GM12878 (cell line): ENCODE data around the gene GIPC3. TPM values are rescaled to one million over a fixed set of nuclear protein-coding genes. Genes with fewer than 3 reads are reported as not detected.

Experiments
- ATAC-seq: fragments of 200-7000 bp; cut with Tn5 transposase; 3 replicates; pipeline ENCODE4 v1.9.1; 2020; ENCODE audit warnings: mild to moderate bottlenecking, moderate library complexity
- Bru-seq: library from RNA; stranded (reverse); fragments of 400-500 nt; gene quantifications from one replicate; lab custom pipeline; 2021; lab: Mats Ljungman, UMichigan
- BruChase-seq, 2 experiments: library from RNA; stranded (reverse); fragments of 400-500 nt; gene quantifications; one replicate each; lab custom pipeline; 2021; lab: Mats Ljungman, UMichigan
- BruUV-seq: library from RNA; stranded (reverse); fragments of 400-500 nt; replicated peaks from 2 replicates; lab custom pipeline; 2021; lab: Mats Ljungman, UMichigan
- CTCF ChIA-PET: fragments of 300-600 bp; sonication (Branson Sonifier 250); formaldehyde crosslinking; extraction: SDS; loops from one replicate; lab custom pipeline; 2021; ENCODE audit warnings: inconsistent platforms; lab: Yijun Ruan, JAX
- POLR2A ChIA-PET: fragments of 350-600 bp; formaldehyde crosslinking; extraction: SDS; loops from one replicate; lab custom pipeline; 2021; ENCODE audit warnings: inconsistent platforms; lab: Charles Lee
- RAD21 ChIA-PET: fragments of 300-600 bp; sonication (Branson Sonifier 250); formaldehyde crosslinking; loops from one replicate; lab custom pipeline; 2023; ENCODE audit warnings: antibody characterized with exemption; ENCODE audit not compliant: unreplicated experiment; lab: Charles Lee
- SMC1A ChIA-PET: fragments of 300-600 bp; sonication (Branson Sonifier 250); formaldehyde crosslinking; loops from one replicate; lab custom pipeline; 2023; ENCODE audit not compliant: unreplicated experiment, uncharacterized antibody; lab: Charles Lee
- DNase-seq: peaks from one replicate; pipeline ENCODE4 v3.0.0-alpha.2; 2011; ENCODE audit warnings: low read depth, low spot score
- FAIRE-seq: peaks from 3 replicates; lab custom pipeline; 2011; peaks lifted over from hg19 to GRCh38; lab: Jason Lieb, UNC
- H2AFZ ChIP-seq: 2 replicates; pipeline ENCODE4 v1.6.0; 2011; ENCODE audit warnings: low read depth, low read length, control low read depth; ENCODE audit not compliant: control insufficient read depth
- H3K27ac ChIP-seq: 2 replicates; pipeline ENCODE4 v1.5.1; 2011; ENCODE audit warnings: control low read depth; ENCODE audit not compliant: control insufficient read depth, insufficient read depth
- H3K27me3 ChIP-seq, 2 experiments: replicated peaks in 1 of 2; 2 replicates each; pipeline versions ENCODE4 v1.6.0 to v1.6.1; 2011; ENCODE audit warnings: low read length in 1 of 2; ENCODE audit not compliant: control insufficient read depth in 2 of 2, insufficient read depth in 2 of 2
- H3K36me3 ChIP-seq, 2 experiments: 2 replicates each; pipeline ENCODE4 v1.5.1; 2011; ENCODE audit warnings: low read length in 1 of 2; ENCODE audit not compliant: control insufficient read depth in 2 of 2, insufficient read depth in 2 of 2
- H3K4me1 ChIP-seq: 2 replicates; pipeline ENCODE4 v1.6.1; 2011; ENCODE audit warnings: mild to moderate bottlenecking, low read length, moderate library complexity, mixed read lengths; ENCODE audit not compliant: control insufficient read depth, insufficient read depth
- H3K4me2 ChIP-seq: 2 replicates; pipeline ENCODE4 v1.6.0; 2011; ENCODE audit warnings: control low read depth; ENCODE audit not compliant: control insufficient read depth, insufficient read depth
- H3K4me3 ChIP-seq: fragments of 200-600 bp; sonication (generic); 2 replicates; pipeline ENCODE4 v1.5.1; 2016
- H3K79me2 ChIP-seq: 2 replicates; pipeline ENCODE4 v1.6.0; 2011; ENCODE audit warnings: low read length; ENCODE audit not compliant: control insufficient read depth, insufficient read depth
- H3K9ac ChIP-seq: 2 replicates; pipeline ENCODE4 v1.8.0; 2011; ENCODE audit warnings: low read length, control low read depth, mixed read lengths; ENCODE audit not compliant: control insufficient read depth, insufficient read depth
- H3K9me3 ChIP-seq: replicated peaks from 3 replicates; pipeline ENCODE4 v1.5.1; 2011; ENCODE audit warnings: mild to moderate bottlenecking, low read length; ENCODE audit not compliant: control insufficient read depth, insufficient read depth
- H4K20me1 ChIP-seq: 2 replicates; pipeline ENCODE4 v1.6.0; 2011; ENCODE audit not compliant: control insufficient read depth, insufficient read depth
- CBX5 ChIP-seq: sonication (generic); IDR thresholded peaks from 2 replicates; pipeline ENCODE4 v1.6.1; 2016; ENCODE audit warnings: low read depth, moderate library complexity, mild to moderate bottlenecking, inconsistent platforms
- HDAC6 ChIP-seq: fragments of 200-600 bp; sonication (generic); IDR thresholded peaks from one replicate; pipeline ENCODE4 v1.8.0; 2017; ENCODE audit warnings: antibody characterized with exemption; ENCODE audit not compliant: unreplicated experiment
- JUNB ChIP-seq: IDR thresholded peaks from 2 replicates; pipeline ENCODE4 v1.6.1; 2016; ENCODE audit warnings: antibody characterized with exemption, mild to moderate bottlenecking
- KDM1A ChIP-seq: fragments of 200-600 bp; sonication (generic); IDR thresholded peaks from 2 replicates; pipeline ENCODE4 v1.6.1; 2016; ENCODE audit warnings: borderline replicate concordance
- KLF5 ChIP-seq: fragments of 450-650 bp; IDR thresholded peaks from 2 replicates; pipeline ENCODE4 v1.6.1; 2014; ENCODE audit warnings: mild to moderate bottlenecking; ENCODE audit not compliant: partially characterized antibody
- PBX3 ChIP-seq: IDR thresholded peaks from 2 replicates; pipeline ENCODE4 v1.6.1; 2011; ENCODE audit warnings: mild to moderate bottlenecking, low read depth, low read length, moderate library complexity; ENCODE audit not compliant: insufficient replicate concordance
- SKIL ChIP-seq: fragments of 450-650 bp; IDR thresholded peaks from 2 replicates; pipeline ENCODE4 v1.6.1; 2017; ENCODE audit warnings: mild to moderate bottlenecking, low read depth, inconsistent platforms; ENCODE audit not compliant: poor library complexity, severe bottlenecking
- SP1 ChIP-seq: IDR thresholded peaks from one replicate; pipeline ENCODE4 v1.6.1; 2011; ENCODE audit warnings: low read depth, low read length
- SRF ChIP-seq, 2 experiments: IDR thresholded peaks; 2 replicates each; pipeline ENCODE4 v1.6.1; 2011; ENCODE audit warnings: low read depth in 2 of 2, low read length in 2 of 2, mild to moderate bottlenecking in 1 of 2, moderate library complexity in 1 of 2
- SUZ12 ChIP-seq: fragments of 200-600 bp; sonication (generic); IDR thresholded peaks from one replicate; pipeline ENCODE4 v1.6.1; 2018; ENCODE audit warnings: antibody characterized with exemption, mild to moderate bottlenecking; ENCODE audit not compliant: unreplicated experiment
- ZNF24 ChIP-seq: fragments of 450-650 bp; IDR thresholded peaks from 2 replicates; pipeline ENCODE4 v1.6.1; 2017; ENCODE audit warnings: antibody characterized with exemption, mild to moderate bottlenecking
- WGBS: methylation state at CpG from one replicate; pipeline ENCODE4 v1.1.6; 2016; ENCODE audit warnings: low lambda C conversion rate; ENCODE audit not compliant: insufficient replicate concordance, insufficient coverage; ENCODE audit errors: missing lambda C conversion rate; 5-methylcytosine and 5-hydroxymethylcytosine counted together
- in situ Hi-C: fragments of 300-500 bp; cut with MboI; formaldehyde crosslinking; loops from 9 replicates; pipeline ENCODE4 v1.14.3; 2018; ENCODE audit warnings: mixed read lengths
- intact Hi-C: fragments of 100-400 bp; cut with micrococcal nuclease; formaldehyde crosslinking; loops from one replicate; pipeline ENCODE4 v1.14.2; 2022; ENCODE audit not compliant: unreplicated experiment
- long read RNA-seq, 2 experiments: library from polyadenylated mRNA; unstranded; transcript quantifications; one replicate each; pipeline ENCODE4 v2.0.0, GENCODE V29; 2019 to 2020
- polyA minus RNA-seq, 3 experiments: library from RNA; depleted of rRNA, polyadenylated mRNA; stranded (reverse); fragments of >200 nt; gene quantifications; 2 replicates each; pipeline ENCODE4 v1.2.3, GENCODE V29; 2011
- polyA plus RNA-seq, 11 experiments: library from polyadenylated mRNA; depleted of rRNA in 4 of 11; unstranded in 6 of 11; stranded (reverse) in 5 of 11; fragments of >200 nt; fragmentation: Nextera tagmentation in 4 of 11; fragmentation: Illumina TruSeq in 1 of 11; extraction: Ambion mirVana in 4 of 11; extraction: Trizol in 1 of 11; gene quantifications; 1 replicate in 1 of 11; 2 replicates in 10 of 11; pipeline versions ENCODE4 v1.2.1 to v1.2.3, GENCODE V29; 2011 to 2016; ENCODE audit warnings: inconsistent platforms in 2 of 11, missing spikeins in 2 of 11, low read depth in 1 of 11
- total RNA-seq, 4 experiments: library from RNA; depleted of rRNA in 3 of 4; stranded (reverse); fragments of >200 nt in 3 of 4; fragmentation: Illumina TruSeq in 1 of 4; extraction: Trizol in 1 of 4; gene quantifications; 2 replicates each; pipeline versions ENCODE4 v1.2.1 to v1.2.3, GENCODE V29; 2013 to 2021
- TF ChIP-seq, protein P1 (sequence below): fragments of 450-650 bp; IDR thresholded peaks from 2 replicates; pipeline ENCODE4 v1.6.1; 2017; ENCODE audit warnings: low read depth, mild to moderate bottlenecking, moderate library complexity
- TF ChIP-seq, protein P2 (sequence below): fragments of 450-650 bp; IDR thresholded peaks from 2 replicates; pipeline ENCODE4 v1.6.1; 2017; ENCODE audit warnings: borderline replicate concordance

The GIPC3 gene
- not detected in 2 replicates for total RNA-seq (2013; cell fraction: nucleolus; rRNA removed)
- total RNA-seq (2014; rRNA removed) (not detected in 2 replicates), total RNA-seq (2014; rRNA removed; fragmentation: Illumina TruSeq; extraction: Trizol) (not detected in 2 replicates), total RNA-seq (2021) (not detected in 2 replicates), polyA plus RNA-seq (2011; rRNA removed) (not detected in 2 replicates), polyA plus RNA-seq (2014; fragmentation: Illumina TruSeq; extraction: Trizol) (not detected in 2 replicates), polyA plus RNA-seq (2014; fragmentation: Nextera tagmentation; extraction: Ambion mirVana) (not detected), polyA plus RNA-seq (2014; rRNA removed) (not detected in 2 replicates), polyA plus RNA-seq (2016; fragmentation: Nextera tagmentation; extraction: Ambion mirVana) (not detected), polyA minus RNA-seq (2011; rRNA and poly(A)+ RNA removed) (not detected in 2 replicates), Bru-seq, nascent RNA (percentile 13 among the genes with signal in this experiment), BruChase-seq, experiment 1, labeled RNA remaining after a 6-hour chase (percentile 15 among the genes with signal in this experiment), BruChase-seq, experiment 2, labeled RNA remaining after a 2-hour chase (percentile 17 among the genes with signal in this experiment)
- 0.07 TPM for polyA plus RNA-seq (2011; ENCODE audit: low read depth)
- not detected in 2 replicates for polyA plus RNA-seq (2011; cell fraction: cytosol; rRNA removed)
- not detected in 2 replicates for polyA plus RNA-seq (2011; cell fraction: nucleus; rRNA removed)
- 0.08 and 0.13 TPM in 2 replicates for polyA plus RNA-seq (2012)
- polyA minus RNA-seq (2011; cell fraction: cytosol; rRNA and poly(A)+ RNA removed): not detected in 2 replicates
- not detected in 2 replicates for polyA minus RNA-seq (2011; cell fraction: nucleus; rRNA and poly(A)+ RNA removed)
- long read RNA-seq, experiment 1: 0 reads
- long read RNA-seq, experiment 2: 0 reads

DNA sequence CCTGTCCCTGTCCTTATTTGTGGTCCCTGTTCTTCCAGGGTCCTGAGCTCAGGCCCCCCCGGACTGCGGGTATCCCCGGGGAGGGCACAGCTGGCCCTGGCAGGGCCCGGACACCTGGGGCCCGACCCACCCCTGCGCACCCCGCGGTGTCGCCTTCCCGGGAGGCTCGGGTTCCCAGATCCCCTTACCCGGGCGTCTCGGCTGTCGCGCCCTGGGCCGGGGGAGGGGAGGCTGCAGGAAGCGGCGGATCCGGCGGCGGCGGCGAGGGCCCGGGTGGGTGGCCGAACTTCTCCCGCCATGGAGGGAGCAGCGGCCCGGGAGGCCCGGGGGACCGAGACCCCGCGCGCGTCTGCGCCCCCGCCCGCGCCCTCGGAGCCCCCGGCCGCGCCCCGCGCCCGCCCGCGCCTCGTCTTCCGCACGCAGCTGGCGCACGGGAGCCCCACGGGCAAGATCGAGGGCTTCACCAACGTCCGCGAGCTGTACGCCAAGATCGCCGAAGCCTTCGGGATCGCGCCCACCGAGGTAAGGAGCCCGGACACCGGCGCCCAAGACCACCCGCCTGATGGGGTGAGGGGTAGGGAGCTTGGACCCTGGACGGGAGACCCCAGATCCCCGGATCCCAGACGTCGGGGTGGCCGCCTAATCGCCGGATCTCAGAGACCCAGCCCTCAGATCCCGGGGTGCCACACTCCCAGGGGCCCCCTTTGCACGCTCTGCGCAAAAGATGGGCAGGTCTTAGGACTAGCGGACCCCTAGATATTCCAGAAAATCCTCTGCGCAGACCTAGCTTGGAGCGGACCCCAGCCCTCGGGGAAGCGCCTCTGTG is at the start of gene GIPC3:
Gene GIPC3, plus strand, starts transcription at position 178 of the 826 bp plus-strand sequence. Its CDS starts 120 bp downstream, at position 298.
- 21% methylated on average over 46 of the region's 84 CpGs for WGBS
- no peak within 1 kb of the TSS for H3K9ac ChIP-seq
- intact Hi-C loops: no loop called here
- TF ChIP-seq SRF (IDR thresholded peaks at IDR 0.05; ENCODE audit: low read depth in 2 of 2, low read length in 2 of 2) (no peak), CBX5 (no peak), SUZ12 (no peak), ZNF24 (no peak), SKIL (no peak), KLF5 (no peak), PBX3 (no peak), SP1 (no peak), KDM1A (no peak), HDAC6 (no peak), JUNB (no peak)
- TF ChIP-seq, protein P1, sequence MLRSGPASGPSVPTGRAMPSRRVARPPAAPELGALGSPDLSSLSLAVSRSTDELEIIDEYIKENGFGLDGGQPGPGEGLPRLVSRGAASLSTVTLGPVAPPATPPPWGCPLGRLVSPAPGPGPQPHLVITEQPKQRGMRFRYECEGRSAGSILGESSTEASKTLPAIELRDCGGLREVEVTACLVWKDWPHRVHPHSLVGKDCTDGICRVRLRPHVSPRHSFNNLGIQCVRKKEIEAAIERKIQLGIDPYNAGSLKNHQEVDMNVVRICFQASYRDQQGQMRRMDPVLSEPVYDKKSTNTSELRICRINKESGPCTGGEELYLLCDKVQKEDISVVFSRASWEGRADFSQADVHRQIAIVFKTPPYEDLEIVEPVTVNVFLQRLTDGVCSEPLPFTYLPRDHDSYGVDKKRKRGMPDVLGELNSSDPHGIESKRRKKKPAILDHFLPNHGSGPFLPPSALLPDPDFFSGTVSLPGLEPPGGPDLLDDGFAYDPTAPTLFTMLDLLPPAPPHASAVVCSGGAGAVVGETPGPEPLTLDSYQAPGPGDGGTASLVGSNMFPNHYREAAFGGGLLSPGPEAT: no peak
- TF ChIP-seq, protein P2, sequence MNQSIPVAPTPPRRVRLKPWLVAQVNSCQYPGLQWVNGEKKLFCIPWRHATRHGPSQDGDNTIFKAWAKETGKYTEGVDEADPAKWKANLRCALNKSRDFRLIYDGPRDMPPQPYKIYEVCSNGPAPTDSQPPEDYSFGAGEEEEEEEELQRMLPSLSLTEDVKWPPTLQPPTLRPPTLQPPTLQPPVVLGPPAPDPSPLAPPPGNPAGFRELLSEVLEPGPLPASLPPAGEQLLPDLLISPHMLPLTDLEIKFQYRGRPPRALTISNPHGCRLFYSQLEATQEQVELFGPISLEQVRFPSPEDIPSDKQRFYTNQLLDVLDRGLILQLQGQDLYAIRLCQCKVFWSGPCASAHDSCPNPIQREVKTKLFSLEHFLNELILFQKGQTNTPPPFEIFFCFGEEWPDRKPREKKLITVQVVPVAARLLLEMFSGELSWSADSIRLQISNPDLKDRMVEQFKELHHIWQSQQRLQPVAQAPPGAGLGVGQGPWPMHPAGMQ: no peak

More for the DNA sequence above, at the start of gene GIPC3:
- Histone ChIP-seq H3K4me2 (peak within 1 kb of the TSS; percentile 3; the same call in 1 of the 2 replicates), H3K27ac (no peak within 1 kb of the TSS), H2AFZ (no peak within 1 kb of the TSS), H4K20me1 (no peaks in the 10 kb centered on the region), H3K4me3 (no peak within 1 kb of the TSS), H3K27me3 (peaks cover 0 to 2% of the 10 kb centered on the region in 2 experiments; a peak in 1 of 4 replicates), H3K9me3 (no peaks in the 10 kb centered on the region; the same call in 2 of the 3 replicates), H3K36me3 (no peaks in the 10 kb centered on the region), H3K79me2 (no peaks in the 10 kb centered on the region), H3K4me1 (no peaks in the 10 kb centered on the region)
- no TSS peak for BruUV-seq
- FAIRE-seq: no peak
- in situ Hi-C loops: no loop called here
- ChIA-PET RAD21 (no interaction called here), CTCF (interaction anchor here (0.6 to 1.9 kb wide), 6 partner anchors 10 to 41 kb away, joined by 3 to 4 read pairs (median 3); no protein-coding TSS in a partner anchor), POLR2A (no interaction called here), SMC1A (no interaction called here)
- no peak for DNase-seq
- no peak for ATAC-seq
